ENCODE data around the gene HESX1. TPM values are rescaled to one million over a fixed set of nuclear protein-coding genes. Genes with fewer than 3 reads are reported as not detected.

Gene HESX1
- total and polyA plus RNA-seq, 9 of the 15 experiments (the other 6 are each of a cell fraction or from before 2014, with no cell fraction given) = 0.16 to 1.2 (median 0.76) TPM

- TF ChIP-seq HMGN3 (IDR thresholded peaks at IDR 0.05; ENCODE audit: borderline replicate concordance, extremely low read depth, insufficient read length, low read depth, low read length) (peak; percentile 36), SAFB (IDR thresholded peaks at IDR 0.05; ENCODE audit: borderline replicate concordance, low read depth, low read length) (peak; percentile 69), SMAD4 (CRISPR knock-in tag; conservative IDR thresholded peaks at IDR 0.05) (peak; percentile 7; the same call in 1 of the 2 replicates), ZNF140 (CRISPR knock-in tag; IDR thresholded peaks at IDR 0.05) (no peak), ZFX (CRISPR knock-in tag; IDR thresholded peaks at IDR 0.05) (peak; percentile 30; the same call in 1 of the 2 replicates), ELF1 (tag; IDR thresholded peaks at IDR 0.05) (no peak), FOXK2 (conservative IDR thresholded peaks at IDR 0.05 in 1 of 2, IDR thresholded peaks at IDR 0.05 in 1 of 2; ENCODE audit: low read depth in 2 of 2) (no peak), YBX1 (IDR thresholded peaks at IDR 0.05) (no peak), BACH1 (tag; IDR thresholded peaks at IDR 0.05) (no peak), ZNF717 (CRISPR knock-in tag; IDR thresholded peaks at IDR 0.05) (no peak), SAP30 (IDR thresholded peaks at IDR 0.05; ENCODE audit: borderline replicate concordance, insufficient read depth, low read depth, low read length, poor library complexity, severe bottlenecking) (peak; percentile 53), ZKSCAN1 (IDR thresholded peaks at IDR 0.05; ENCODE audit: low read depth, low read length) (no peak), U2AF2 (optimal IDR thresholded peaks at IDR 0.05; ENCODE audit: low read depth, low read length) (no peak), GMEB1 (CRISPR knock-in tag; IDR thresholded peaks at IDR 0.05) (no peak), CHD2 (IDR thresholded peaks at IDR 0.05; ENCODE audit: low read depth, low read length) (no peak), MTA2 (IDR thresholded peaks at IDR 0.05; ENCODE audit: low read depth) (no peak), GABPB1 (CRISPR knock-in tag; IDR thresholded peaks at IDR 0.05) (no peak), NEUROD1 (IDR thresholded peaks at IDR 0.05; ENCODE audit: borderline replicate concordance, low read depth, low read length, partially characterized antibody) (no peak), ATF1 (CRISPR knock-in tag; IDR thresholded peaks at IDR 0.05) (no peak), ATF1 (tag; IDR thresholded peaks at IDR 0.05) (0 out of 2 replicates have a peak, but pooled peaks have one; percentile 6), ZNF57 (CRISPR knock-in tag; IDR thresholded peaks at IDR 0.05) (no peak), MXI1 (IDR thresholded peaks at IDR 0.05; ENCODE audit: low read depth, low read length) (no peak)
- TF ChIP-seq, protein P1, sequence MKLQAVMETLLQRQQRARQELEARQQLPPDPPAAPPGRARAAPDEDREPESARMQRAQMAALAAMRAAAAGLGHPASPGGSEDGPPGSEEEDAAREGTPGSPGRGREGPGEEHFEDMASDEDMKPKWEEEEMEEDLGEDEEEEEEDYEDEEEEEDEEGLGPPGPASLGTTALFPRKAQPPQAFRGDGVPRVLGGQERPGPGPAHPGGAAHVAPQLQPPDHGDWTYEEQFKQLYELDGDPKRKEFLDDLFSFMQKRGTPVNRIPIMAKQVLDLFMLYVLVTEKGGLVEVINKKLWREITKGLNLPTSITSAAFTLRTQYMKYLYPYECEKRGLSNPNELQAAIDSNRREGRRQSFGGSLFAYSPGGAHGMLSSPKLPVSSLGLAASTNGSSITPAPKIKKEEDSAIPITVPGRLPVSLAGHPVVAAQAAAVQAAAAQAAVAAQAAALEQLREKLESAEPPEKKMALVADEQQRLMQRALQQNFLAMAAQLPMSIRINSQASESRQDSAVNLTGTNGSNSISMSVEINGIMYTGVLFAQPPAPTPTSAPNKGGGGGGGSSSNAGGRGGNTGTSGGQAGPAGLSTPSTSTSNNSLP (IDR thresholded peaks at IDR 0.05; ENCODE audit: borderline replicate concordance, low read depth, low read length) = no peak
These were observed 28.4 kb upstream of the HESX1 start (continued) for GRCh38 chr3:57227930-57228751.
